SK-N-SH (cell line): ENCODE data around the gene KRTAP5-5. TPM values are rescaled to one million over a fixed set of nuclear protein-coding genes. Genes with fewer than 3 reads are reported as not detected.
"Not testable (repeated sequence)": the region's sequence is repeated elsewhere in the genome, so short reads cannot be mapped to it uniquely, and the experiment has no call there.

Experiments
- CTCF ChIA-PET: fragments of 300-600, 350-600 bp; formaldehyde crosslinking; extraction: SDS; loops from one replicate; lab custom pipeline; 2021; lab: Yijun Ruan, JAX
- POLR2A ChIA-PET: fragments of 350-600 bp; sonication (Branson Sonifier 250); formaldehyde crosslinking; extraction: SDS; loops from one replicate; lab custom pipeline; 2020; ENCODE audit warnings: antibody characterized with exemption, inconsistent platforms; lab: Yijun Ruan, JAX
- DNase-seq: peaks from one replicate; pipeline ENCODE4 v3.0.0; 2012
- H2AFZ ChIP-seq: fragments of 200-600 bp; sonication (generic); 2 replicates; pipeline ENCODE4 v1.8.1; 2016; ENCODE audit warnings: antibody characterized with exemption, mild to moderate bottlenecking, low read depth
- H3F3A ChIP-seq: fragments of 200-600 bp; sonication (generic); replicated peaks from 2 replicates; pipeline ENCODE3; 2016; ENCODE audit warnings: antibody characterized with exemption, mild to moderate bottlenecking; ENCODE audit not compliant: insufficient read depth
- H3K27ac ChIP-seq, 2 experiments: fragments of 200-500 bp in 1 of 2; fragments of 200-600 bp in 1 of 2; sonication (Bioruptor generic) in 1 of 2; sonication (generic), shearing (Covaris generic) in 1 of 2; 2 replicates each; pipeline versions ENCODE4 v1.5.1 to v1.6.1; 2014 to 2016; ENCODE audit warnings: low read depth in 2 of 2, inconsistent platforms in 1 of 2, low read length in 1 of 2, mild to moderate bottlenecking in 1 of 2, mixed read lengths in 1 of 2
- H3K27me3 ChIP-seq: fragments of 200-600 bp; sonication (generic), shearing (Covaris generic); 2 replicates; pipeline ENCODE4 v1.6.1; 2016; ENCODE audit warnings: mixed run types; ENCODE audit not compliant: insufficient read depth
- H3K36me3 ChIP-seq, 2 experiments: fragments of 200-500 bp in 1 of 2; fragments of 200-600 bp in 1 of 2; sonication (Bioruptor generic) in 1 of 2; sonication (generic) in 1 of 2; replicated peaks in 1 of 2; 2 replicates each; pipeline versions ENCODE3 to v1.5.1; 2014 to 2016; ENCODE audit warnings: low read length in 1 of 2, mild to moderate bottlenecking in 1 of 2; ENCODE audit not compliant: insufficient read depth in 2 of 2, control insufficient read depth in 1 of 2
- H3K4me1 ChIP-seq, 2 experiments: fragments of 200-500 bp in 1 of 2; fragments of 200-600 bp in 1 of 2; sonication (Bioruptor generic) in 1 of 2; sonication (generic), shearing (Covaris generic) in 1 of 2; 2 replicates each; pipeline versions ENCODE4 v1.5.1 to v1.6.1; 2014 to 2016; ENCODE audit warnings: low read depth in 1 of 2, low read length in 1 of 2, mixed run types in 1 of 2; ENCODE audit not compliant: insufficient read depth in 2 of 2, control insufficient read depth in 1 of 2
- H3K4me2 ChIP-seq: fragments of 200-600 bp; sonication (generic), shearing (Covaris generic); 2 replicates; pipeline ENCODE4 v1.6.1; 2017; ENCODE audit warnings: mixed run types
- H3K4me3 ChIP-seq, 2 experiments: fragments of 200-500 bp in 1 of 2; fragments of 200-600 bp in 1 of 2; sonication (Bioruptor generic) in 1 of 2; sonication (generic), shearing (Covaris generic) in 1 of 2; 2 replicates each; pipeline versions ENCODE4 v1.5.1 to v1.8.1; 2014 to 2016; ENCODE audit warnings: low read depth in 2 of 2, inconsistent platforms in 1 of 2, low read length in 1 of 2, mild to moderate bottlenecking in 1 of 2, mixed read lengths in 1 of 2, moderate library complexity in 1 of 2
- H3K79me2 ChIP-seq: fragments of 200-600 bp; sonication (generic); 2 replicates; pipeline ENCODE4 v1.8.1; 2017; ENCODE audit warnings: mild to moderate bottlenecking; ENCODE audit not compliant: insufficient read depth
- H3K9ac ChIP-seq: fragments of 200-600 bp; sonication (generic); 2 replicates; pipeline ENCODE4 v1.6.1; 2017; ENCODE audit warnings: mixed run types
- H3K9me2 ChIP-seq: fragments of 200-600 bp; sonication (generic); 2 replicates; pipeline ENCODE4 v1.6.1; 2017; ENCODE audit warnings: mixed run types
- H3K9me3 ChIP-seq: fragments of 200-600 bp; sonication (generic); 2 replicates; pipeline ENCODE4 v1.6.1; 2017; ENCODE audit warnings: mixed run types, mild to moderate bottlenecking, moderate library complexity
- H4K20me1 ChIP-seq: fragments of 200-600 bp; sonication (generic); 2 replicates; pipeline ENCODE4 v1.6.1; 2017; ENCODE audit warnings: mild to moderate bottlenecking, mixed run types; ENCODE audit not compliant: insufficient read depth
- ELF1 ChIP-seq: IDR thresholded peaks from 2 replicates; pipeline ENCODE4 v1.4.0; 2012
- FOSL2 ChIP-seq: IDR thresholded peaks from 2 replicates; pipeline ENCODE4 v1.4.0; 2012; ENCODE audit warnings: low read depth, mild to moderate bottlenecking, moderate library complexity, borderline replicate concordance
- GABPA ChIP-seq: IDR thresholded peaks from 2 replicates; pipeline ENCODE4 v1.4.0; 2012; ENCODE audit warnings: low read depth, mild to moderate bottlenecking
- NFIC ChIP-seq: IDR thresholded peaks from 2 replicates; pipeline ENCODE4 v1.4.0; 2012; ENCODE audit warnings: borderline replicate concordance
- SIN3A ChIP-seq: IDR thresholded peaks from 2 replicates; pipeline ENCODE4 v1.6.1; 2012; ENCODE audit warnings: low read depth, mild to moderate bottlenecking, low read length, moderate library complexity, borderline replicate concordance
- WGBS: methylation state at CpG from one replicate; pipeline ENCODE4 v1.1.6; 2017; ENCODE audit warnings: low lambda C conversion rate; 5-methylcytosine and 5-hydroxymethylcytosine counted together
- polyA plus RNA-seq, 3 experiments: library from polyadenylated mRNA; depleted of rRNA; stranded (reverse); fragments of >200 nt; gene quantifications; 2 replicates each; pipeline ENCODE4 v1.2.3, GENCODE V29; 2012
- TF ChIP-seq, protein P1 (sequence below): IDR thresholded peaks from 2 replicates; pipeline ENCODE4 v1.4.0; 2012; ENCODE audit warnings: low read depth
- TF ChIP-seq, protein P2 (sequence below): IDR thresholded peaks from 2 replicates; pipeline ENCODE4 v1.4.0; 2012; ENCODE audit warnings: low read depth, borderline replicate concordance
- TF ChIP-seq, protein P3 (sequence below): IDR thresholded peaks from 2 replicates; pipeline ENCODE4 v1.4.0; 2012; ENCODE audit warnings: low read depth, borderline replicate concordance

The KRTAP5-5 gene
- polyA plus RNA-seq, 1 of the 3 experiments (the other 2 are of a cell fraction) = not detected

DNA sequence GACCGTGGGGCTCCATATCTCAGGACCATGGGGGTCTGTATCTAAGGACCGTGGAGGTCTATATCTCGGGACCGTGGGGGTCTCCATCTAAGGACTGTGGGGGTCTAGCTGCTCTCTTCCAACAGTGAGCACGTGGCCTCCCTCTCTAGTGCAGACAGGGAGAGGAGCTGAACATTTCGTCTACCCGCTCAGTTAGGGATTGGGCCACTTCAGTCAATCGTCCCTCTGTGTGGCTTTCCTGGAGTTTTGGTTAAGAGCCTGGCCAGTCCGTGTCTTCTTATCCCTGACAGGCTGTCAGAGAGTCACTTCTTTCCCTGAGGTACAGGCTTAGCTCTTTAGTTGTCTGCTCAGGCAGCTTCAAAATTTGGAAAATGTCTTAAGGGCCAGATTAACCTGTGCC lies 47.6 kb upstream of the KRTAP5-5 start (continued):
- TF ChIP-seq, protein P1, sequence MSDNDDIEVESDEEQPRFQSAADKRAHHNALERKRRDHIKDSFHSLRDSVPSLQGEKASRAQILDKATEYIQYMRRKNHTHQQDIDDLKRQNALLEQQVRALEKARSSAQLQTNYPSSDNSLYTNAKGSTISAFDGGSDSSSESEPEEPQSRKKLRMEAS = no peak
- TF ChIP-seq, protein P2, sequence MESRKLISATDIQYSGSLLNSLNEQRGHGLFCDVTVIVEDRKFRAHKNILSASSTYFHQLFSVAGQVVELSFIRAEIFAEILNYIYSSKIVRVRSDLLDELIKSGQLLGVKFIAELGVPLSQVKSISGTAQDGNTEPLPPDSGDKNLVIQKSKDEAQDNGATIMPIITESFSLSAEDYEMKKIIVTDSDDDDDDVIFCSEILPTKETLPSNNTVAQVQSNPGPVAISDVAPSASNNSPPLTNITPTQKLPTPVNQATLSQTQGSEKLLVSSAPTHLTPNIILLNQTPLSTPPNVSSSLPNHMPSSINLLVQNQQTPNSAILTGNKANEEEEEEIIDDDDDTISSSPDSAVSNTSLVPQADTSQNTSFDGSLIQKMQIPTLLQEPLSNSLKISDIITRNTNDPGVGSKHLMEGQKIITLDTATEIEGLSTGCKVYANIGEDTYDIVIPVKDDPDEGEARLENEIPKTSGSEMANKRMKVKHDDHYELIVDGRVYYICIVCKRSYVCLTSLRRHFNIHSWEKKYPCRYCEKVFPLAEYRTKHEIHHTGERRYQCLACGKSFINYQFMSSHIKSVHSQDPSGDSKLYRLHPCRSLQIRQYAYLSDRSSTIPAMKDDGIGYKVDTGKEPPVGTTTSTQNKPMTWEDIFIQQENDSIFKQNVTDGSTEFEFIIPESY = no peak
- TF ChIP-seq FOSL2 (no peak), GABPA (no peak), SIN3A (no peak), ELF1 (no peak), NFIC (no peak)
- TF ChIP-seq, protein P3, sequence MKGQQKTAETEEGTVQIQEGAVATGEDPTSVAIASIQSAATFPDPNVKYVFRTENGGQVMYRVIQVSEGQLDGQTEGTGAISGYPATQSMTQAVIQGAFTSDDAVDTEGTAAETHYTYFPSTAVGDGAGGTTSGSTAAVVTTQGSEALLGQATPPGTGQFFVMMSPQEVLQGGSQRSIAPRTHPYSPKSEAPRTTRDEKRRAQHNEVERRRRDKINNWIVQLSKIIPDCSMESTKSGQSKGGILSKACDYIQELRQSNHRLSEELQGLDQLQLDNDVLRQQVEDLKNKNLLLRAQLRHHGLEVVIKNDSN = no peak

DNA sequence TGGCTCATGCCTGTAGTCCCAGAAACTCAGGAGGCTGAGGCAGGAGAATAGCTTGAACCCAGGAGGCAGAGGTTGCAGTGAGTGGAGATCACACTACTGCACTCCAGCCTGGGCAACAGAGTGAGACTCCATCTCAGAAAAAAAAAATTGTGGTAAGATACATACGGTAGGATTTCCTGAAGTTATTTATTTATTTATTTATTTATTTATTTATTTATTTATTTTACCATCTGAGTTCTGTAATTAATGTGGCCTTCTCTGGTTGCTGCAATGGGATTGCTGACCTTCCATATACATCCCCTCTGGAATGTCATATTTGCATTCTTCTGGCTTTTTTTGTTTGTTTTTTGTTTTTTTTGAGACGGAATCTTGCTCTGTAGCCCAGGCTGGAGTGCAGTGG lies 46.7 kb upstream of the KRTAP5-5 start:
- H3F3A ChIP-seq, H3K27ac ChIP-seq, H3K9me2 ChIP-seq, H3K79me2 ChIP-seq, H3K4me2 ChIP-seq, H3K9me3 ChIP-seq, DNase-seq, H4K20me1 ChIP-seq, H3K27me3 ChIP-seq, H3K4me3 ChIP-seq, H3K36me3 ChIP-seq, POLR2A ChIA-PET, H3K4me1 ChIP-seq, H2AFZ ChIP-seq, H3K9ac ChIP-seq: not testable (repeated sequence)
- WGBS = 73% methylated on average over 2 of the region's 2 CpGs
- CTCF ChIA-PET = interaction anchor here (1.1 to 4.2 kb wide), 6 partner anchors 8 to 41 kb away, joined by 3 to 21 read pairs (median 5); no protein-coding TSS in a partner anchor

DNA sequence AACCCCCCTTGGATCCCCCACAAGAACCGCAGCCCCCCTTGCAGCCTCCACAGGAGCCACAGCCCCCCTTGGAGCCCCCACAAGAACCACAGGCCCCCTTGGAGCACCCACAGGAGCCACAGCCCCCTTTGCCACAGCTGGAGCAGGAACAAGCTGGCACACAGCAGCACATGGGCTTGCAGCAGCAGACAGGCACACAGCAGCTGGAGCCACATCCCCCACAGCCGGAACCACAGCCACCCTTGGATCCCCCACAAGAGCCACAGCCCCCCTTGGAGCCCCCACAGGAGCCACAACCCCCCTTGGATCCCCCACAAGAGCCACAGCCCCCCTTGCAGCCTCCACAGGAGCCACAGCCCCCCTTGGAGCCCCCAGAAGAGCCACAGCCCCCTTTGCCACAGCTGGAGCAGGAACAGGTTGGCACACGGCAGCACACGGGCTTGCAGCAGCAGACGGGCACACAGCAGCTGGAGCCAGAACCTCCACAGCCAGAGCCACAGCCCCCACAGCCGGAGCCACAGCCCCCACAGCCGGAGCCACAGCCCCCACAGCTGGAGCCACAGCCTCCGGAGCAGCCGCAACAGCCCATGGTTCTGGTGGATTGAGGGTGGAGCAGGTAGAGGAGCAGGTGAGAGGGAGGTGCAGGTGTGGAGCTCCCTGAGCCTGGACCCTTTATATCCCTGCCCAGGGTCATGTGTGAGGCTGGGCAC lies 44.8 kb upstream of the KRTAP5-5 start, which contains the start of gene KRTAP5-1:
KRTAP5-1 (minus strand) TSS at position 623 of the 710 bp plus-strand sequence; CDS start at position 589, 34 bp downstream.
- DNase-seq, H3K9ac ChIP-seq, H3K9me2 ChIP-seq, POLR2A ChIA-PET, H3K36me3 ChIP-seq, H3K27ac ChIP-seq, H4K20me1 ChIP-seq, H2AFZ ChIP-seq, H3K27me3 ChIP-seq, H3K79me2 ChIP-seq, H3K4me1 ChIP-seq, H3K9me3 ChIP-seq, H3F3A ChIP-seq, H3K4me2 ChIP-seq, H3K4me3 ChIP-seq: not testable (repeated sequence)
- CTCF ChIA-PET = interaction anchor here (1.3 to 4.2 kb wide), 2 partner anchors 10 to 11 kb away, joined by 5 to 21 read pairs; no protein-coding TSS in a partner anchor
- WGBS = 87% methylated on average over 5 of the region's 9 CpGs
